Measurements from ENCODE around the gene TMEM120A.

The TMEM120A gene

GRCh38 chr7:75988568-75989499 lies 5.6 kb downstream of the TMEM120A start:
- in situ Hi-C loops (cut with HindIII; ENCODE audit: low sequenced_read_pairs), result no loop called here
- no peak for DNase-seq (ENCODE audit: low read depth)
- H3K4me3 ChIP-seq (ENCODE audit: low read depth, low read length), result no peak overlapping the region
- TF ChIP-seq CTCF (IDR thresholded peaks at IDR 0.05; ENCODE audit: low read depth, low read length, missing control alignments), result no peak

DNA sequence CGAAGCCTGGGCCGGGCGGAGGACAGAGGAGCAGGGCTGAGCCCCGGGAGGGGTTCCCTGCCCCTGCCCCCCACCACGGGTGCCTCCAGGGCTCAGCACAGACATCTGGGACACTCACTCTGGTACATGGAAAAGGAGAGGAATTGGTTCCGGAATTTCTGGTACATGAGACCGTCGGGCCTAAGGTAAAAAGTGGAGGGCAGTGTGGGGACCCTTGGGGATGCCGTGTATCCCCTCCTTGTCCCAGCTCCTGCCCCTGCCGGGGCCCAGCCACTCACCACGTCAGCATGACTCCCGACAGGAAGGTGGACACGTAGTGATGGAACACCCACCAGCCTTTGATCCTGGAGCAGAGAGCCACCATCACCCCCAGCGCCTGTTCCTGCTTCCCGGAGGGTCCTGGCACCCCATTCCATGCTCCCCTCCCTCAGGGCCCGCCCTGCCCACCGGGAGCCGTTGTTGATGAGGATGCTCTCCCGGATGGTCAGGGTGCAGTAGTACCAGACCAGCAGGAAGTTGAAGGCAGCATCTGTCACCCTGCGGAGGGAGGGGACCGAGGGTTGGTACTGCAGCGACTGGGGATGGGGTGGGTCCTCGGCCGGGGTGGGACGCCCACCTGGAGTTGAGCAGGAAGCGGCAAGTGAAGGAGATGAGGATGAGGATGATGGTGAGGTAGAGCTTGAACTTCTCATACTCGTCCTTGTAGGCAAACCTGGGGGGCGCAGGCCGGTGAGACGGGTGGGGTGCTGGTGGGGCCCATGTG lies 6.4 kb downstream of the TMEM120A start:
- no peak overlapping the region for H3K4me3 ChIP-seq (ENCODE audit: low read depth, low read length)
- in situ Hi-C loops (cut with HindIII; ENCODE audit: low sequenced_read_pairs), result no loop called here
- TF ChIP-seq CTCF (IDR thresholded peaks at IDR 0.05; ENCODE audit: low read depth, low read length, missing control alignments), result no peak
- DNase-seq (ENCODE audit: low read depth), result no peak

- H3K4me3 ChIP-seq (ENCODE audit: low read depth, low read length), result no peak overlapping the region
- no peak for TF ChIP-seq CTCF (IDR thresholded peaks at IDR 0.05; ENCODE audit: low read depth, low read length, missing control alignments)
- no peak for DNase-seq (ENCODE audit: low read depth)
- in situ Hi-C loops (cut with HindIII; ENCODE audit: low sequenced_read_pairs), result no loop called here
Observed at GRCh38 chr7:75987026-75987804, 7.2 kb downstream of the TMEM120A start.

GRCh38 chr7:75986147-75986781 lies 8.1 kb downstream of the TMEM120A start:
- in situ Hi-C loops (cut with HindIII; ENCODE audit: low sequenced_read_pairs), result no loop called here

DNA sequence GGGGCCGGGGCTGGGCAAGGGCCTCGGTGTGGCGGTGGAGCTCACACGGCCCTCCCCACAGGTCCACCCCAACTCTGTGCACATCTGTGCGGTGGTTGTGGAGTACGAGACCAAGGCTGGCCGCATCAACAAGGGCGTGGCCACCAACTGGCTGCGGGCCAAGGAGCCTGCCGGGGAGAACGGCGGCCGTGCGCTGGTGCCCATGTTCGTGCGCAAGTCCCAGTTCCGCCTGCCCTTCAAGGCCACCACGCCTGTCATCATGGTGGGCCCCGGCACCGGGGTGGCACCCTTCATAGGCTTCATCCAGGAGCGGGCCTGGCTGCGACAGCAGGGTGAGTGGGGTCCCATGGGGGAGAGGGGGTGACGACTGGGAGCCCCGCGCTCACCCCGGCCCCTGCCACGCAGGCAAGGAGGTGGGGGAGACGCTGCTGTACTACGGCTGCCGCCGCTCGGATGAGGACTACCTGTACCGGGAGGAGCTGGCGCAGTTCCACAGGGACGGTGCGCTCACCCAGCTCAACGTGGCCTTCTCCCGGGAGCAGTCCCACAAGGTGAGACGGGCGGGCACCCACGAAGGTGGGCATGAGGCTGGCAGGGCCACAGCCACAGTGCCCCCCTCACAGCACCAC lies 8.8 kb downstream of the TMEM120A start:
- TF ChIP-seq CTCF (IDR thresholded peaks at IDR 0.05; ENCODE audit: low read depth, low read length, missing control alignments), result no peak
- H3K4me3 ChIP-seq (ENCODE audit: low read depth, low read length), result no peak overlapping the region
- in situ Hi-C loops (cut with HindIII; ENCODE audit: low sequenced_read_pairs), result no loop called here
- no peak for DNase-seq (ENCODE audit: low read depth)

More at GRCh38 chr7:75986147-75986781, 8.1 kb downstream of the TMEM120A start:
- H3K4me3 ChIP-seq (ENCODE audit: low read depth, low read length), result no peak overlapping the region
- no peak for TF ChIP-seq CTCF (IDR thresholded peaks at IDR 0.05; ENCODE audit: low read depth, low read length, missing control alignments)
- DNase-seq (ENCODE audit: low read depth), result no peak
